ENCODE results near the gene TMEM237. TPM values are rescaled to one million over a fixed set of nuclear protein-coding genes. Genes with fewer than 3 reads are reported as not detected.

TMEM237 gene
- total and polyA plus RNA-seq, 7 donors, result 3.0 to 21.4 (median 17.5) TPM

GRCh38 chr2:201642086-201642578 lies 1.2 kb downstream of the TMEM237 start:
- peak overlapping the region; percentile 71 to 84 (median 76) for H3K4me3 ChIP-seq
- H3K27ac ChIP-seq, result peak overlapping the region; percentile 93 to 96 (median 94)
- H3K4me1 ChIP-seq, result peaks cover 0 to 20% (median 18%) of the 10 kb centered on the region in 4 donors
- 0% methylated on average over 16 of the region's 16 CpGs for WGBS, 2 donors
- TF ChIP-seq EP300 (IDR thresholded peaks at IDR 0.05), result no peak
- TF ChIP-seq POLR2A (IDR thresholded peaks at IDR 0.05), result no peak
- no peak for TF ChIP-seq POLR2AphosphoS5 (IDR thresholded peaks at IDR 0.05)
- no peak for TF ChIP-seq CTCF (IDR thresholded peaks at IDR 0.05)
- intact Hi-C loops (cut with DNase I), result loop anchor here (5.0 to 10.0 kb wide), 4 partner anchors 140 to 777 kb away; partner anchors contain the start of genes ALS2, CLK1, FZD7 and STRADB
- H3K36me3 ChIP-seq, result peaks cover 0 to 8% (median 0%) of the 10 kb centered on the region in 4 donors
- H3K27me3 ChIP-seq, result no peaks in the 10 kb centered on the region
- DNase-seq, result no peak
- H3K9me3 ChIP-seq, result no peaks in the 10 kb centered on the region

- Histone ChIP-seq H3K9me3 (no peaks in the 10 kb centered on the region), H3K27me3 (no peaks in the 10 kb centered on the region), H3K36me3 (peaks cover 0 to 37% (median 1%) of the 10 kb centered on the region in 4 donors), H3K4me3 (no peak overlapping the region), H3K27ac (no peak overlapping the region), H3K4me1 (peaks cover 0 to 15% (median 14%) of the 10 kb centered on the region in 4 donors)
- intact Hi-C loops (cut with DNase I), result no loop called here
- TF ChIP-seq EP300 (IDR thresholded peaks at IDR 0.05) (no peak), POLR2AphosphoS5 (IDR thresholded peaks at IDR 0.05) (no peak), POLR2A (IDR thresholded peaks at IDR 0.05) (no peak), CTCF (IDR thresholded peaks at IDR 0.05) (no peak)
- DNase-seq, result no peak
- 83 to 88% methylated on average over 3 of the region's 3 CpGs for WGBS, 2 donors
Measured at GRCh38 chr2:201639205-201639604, 4.1 kb downstream of the TMEM237 start.

GRCh38 chr2:201638326-201638725 lies 5.0 kb downstream of the TMEM237 start:
- no peak for TF ChIP-seq POLR2AphosphoS5 (IDR thresholded peaks at IDR 0.05)
- no peak for TF ChIP-seq EP300 (IDR thresholded peaks at IDR 0.05)
- no peak for TF ChIP-seq CTCF (IDR thresholded peaks at IDR 0.05)
- no peak for TF ChIP-seq POLR2A (IDR thresholded peaks at IDR 0.05)
- Histone ChIP-seq H3K4me1 (peaks cover 0 to 8% (median 6%) of the 10 kb centered on the region in 4 donors), H3K27me3 (no peaks in the 10 kb centered on the region), H3K9me3 (no peaks in the 10 kb centered on the region), H3K36me3 (peaks cover 0 to 46% (median 5%) of the 10 kb centered on the region in 4 donors), H3K27ac (no peak overlapping the region), H3K4me3 (no peak overlapping the region)
- intact Hi-C loops (cut with DNase I), result no loop called here
- no peak for DNase-seq
- WGBS, 2 donors, result 78 to 89% methylated on average over 4 of the region's 4 CpGs

- H3K4me1 ChIP-seq, result no peaks in the 10 kb centered on the region
- intact Hi-C loops (cut with DNase I), result no loop called here
- TF ChIP-seq EP300 (IDR thresholded peaks at IDR 0.05) (no peak), POLR2A (IDR thresholded peaks at IDR 0.05) (no peak), CTCF (IDR thresholded peaks at IDR 0.05) (no peak), POLR2AphosphoS5 (IDR thresholded peaks at IDR 0.05) (no peak)
- no peaks in the 10 kb centered on the region for H3K9me3 ChIP-seq
- peaks cover 3 to 91% (median 13%) of the 10 kb centered on the region in 4 donors for H3K36me3 ChIP-seq
- 92 to 93% methylated on average over 4 of the region's 4 CpGs for WGBS, 2 donors
- H3K27ac ChIP-seq, result no peak overlapping the region
- DNase-seq, result no peak
- no peaks in the 10 kb centered on the region for H3K27me3 ChIP-seq
- no peak overlapping the region for H3K4me3 ChIP-seq
Measured at GRCh38 chr2:201633661-201634249, 9.5 kb downstream of the TMEM237 start.

Measured in sigmoid colon (tissue), 7 donors.